GM18867 (cell line): Measurements from ENCODE around the gene GM2A.

Experiments
- ATAC-seq: cut with Tn5 transposase; IDR thresholded peaks from one replicate; pipeline ENCODE4 v1.9.1; 2021; ENCODE audit warnings: mild to moderate bottlenecking, moderate library complexity; ENCODE audit not compliant: unreplicated experiment

The GM2A gene

GRCh38 chr5:151252762-151253604, at the start of gene GM2A:
Gene GM2A (plus strand): TSS chr5:151253185. CDS start chr5:151253217, 32 bp downstream.
- peak; percentile 74 for ATAC-seq

- no peak for ATAC-seq
Observed at GRCh38 chr5:151204051-151204450, 48.9 kb upstream of the GM2A start.

- no peak for ATAC-seq
Observed at GRCh38 chr5:151205411-151205810, 47.6 kb upstream of the GM2A start.

- no peak for ATAC-seq
Observed at GRCh38 chr5:151208481-151208914, 44.5 kb upstream of the GM2A start.

GRCh38 chr5:151212406-151212798, 40.6 kb upstream of the GM2A start:
- ATAC-seq: no peak

- ATAC-seq: peak; percentile 88
Observed at GRCh38 chr5:151213803-151214613, 39.0 kb upstream of the GM2A start.

GRCh38 chr5:151214614-151215545, 38.1 kb upstream of the GM2A start:
- peak; percentile 60 for ATAC-seq

- no peak for ATAC-seq
Observed at GRCh38 chr5:151215546-151215880, 37.5 kb upstream of the GM2A start.

GRCh38 chr5:151216781-151217180, 36.2 kb upstream of the GM2A start:
- no peak for ATAC-seq

- ATAC-seq: no peak
Observed at GRCh38 chr5:151218177-151218576, 34.8 kb upstream of the GM2A start.

- no peak for ATAC-seq
Observed at GRCh38 chr5:151219138-151219537, 33.8 kb upstream of the GM2A start.

GRCh38 chr5:151219789-151220188, 33.2 kb upstream of the GM2A start:
- no peak for ATAC-seq

GRCh38 chr5:151221574-151221973, 31.4 kb upstream of the GM2A start:
- ATAC-seq: no peak

- no peak for ATAC-seq
Observed at GRCh38 chr5:151222054-151222789, 30.8 kb upstream of the GM2A start.

GRCh38 chr5:151222790-151223446, 30.1 kb upstream of the GM2A start:
- ATAC-seq: peak; percentile 76

GRCh38 chr5:151223447-151224264, 29.3 kb upstream of the GM2A start, which contains the start of gene CCDC69:
Gene CCDC69 (minus strand): TSS chr5:151224092. CDS start chr5:151223970, 122 bp downstream.
- ATAC-seq: peak; percentile 77

GRCh38 chr5:151224372-151224771, 28.6 kb upstream of the GM2A start:
- no peak for ATAC-seq

- no peak for ATAC-seq
Observed at GRCh38 chr5:151225071-151225470, 27.9 kb upstream of the GM2A start.

- no peak for ATAC-seq
Observed at GRCh38 chr5:151225475-151225874, 27.5 kb upstream of the GM2A start.
